H1 (cell line): ENCODE measurements around the gene WDR64. TPM values are rescaled to one million over a fixed set of nuclear protein-coding genes. Genes with fewer than 3 reads are reported as not detected.

Source experiments
- CTCF ChIA-PET: fragments of 300-600 bp; sonication (Branson Sonifier 250); formaldehyde crosslinking; loops from one replicate; lab custom pipeline; 2021; ENCODE audit not compliant: partially characterized antibody; lab: Charles Lee
- POLR2A ChIA-PET: fragments of 300-600 bp; sonication (Branson Sonifier 250); formaldehyde crosslinking; loops from one replicate; lab custom pipeline; 2021; ENCODE audit warnings: inconsistent platforms; ENCODE audit not compliant: partially characterized antibody; lab: Charles Lee
- DNase-seq, 2 experiments: peaks; one replicate each; pipeline versions ENCODE4 v3.0.0 to v3.0.0-alpha.2; 2010 to 2022; ENCODE audit warnings: low spot score in 2 of 2, low read depth in 1 of 2, mixed read lengths in 1 of 2
- FAIRE-seq: peaks from 2 replicates; lab custom pipeline; 2011; peaks lifted over from hg19 to GRCh38; lab: Jason Lieb, UNC
- H2AFZ ChIP-seq: 2 replicates; pipeline ENCODE4 v1.8.1; 2012; ENCODE audit warnings: low read length, inconsistent platforms
- H2AK5ac ChIP-seq: 2 replicates; pipeline ENCODE4 v1.6.1; 2013; ENCODE audit warnings: low read depth, low read length
- H2BK120ac ChIP-seq: replicated peaks from 2 replicates; pipeline ENCODE3; 2013; ENCODE audit warnings: low read depth, low read length, inconsistent platforms
- H2BK12ac ChIP-seq: 2 replicates; pipeline ENCODE4 v1.6.1; 2013; ENCODE audit warnings: low read depth, low read length
- H2BK15ac ChIP-seq: 2 replicates; pipeline ENCODE4 v1.6.1; 2013; ENCODE audit warnings: low read length
- H2BK20ac ChIP-seq: 2 replicates; pipeline ENCODE4 v1.6.1; 2013; ENCODE audit warnings: low read length
- H2BK5ac ChIP-seq: 2 replicates; pipeline ENCODE4 v1.6.1; 2013; ENCODE audit warnings: low read depth, low read length
- H3K14ac ChIP-seq: 2 replicates; pipeline ENCODE4 v1.6.1; 2013; ENCODE audit warnings: inconsistent platforms; ENCODE audit not compliant: insufficient read length
- H3K18ac ChIP-seq: 2 replicates; pipeline ENCODE4 v1.6.1; 2013; ENCODE audit warnings: low read length; ENCODE audit errors: extremely low read depth
- H3K23ac ChIP-seq: 2 replicates; pipeline ENCODE4 v1.6.1; 2013; ENCODE audit warnings: inconsistent platforms; ENCODE audit not compliant: insufficient read length
- H3K23me2 ChIP-seq: 2 replicates; pipeline ENCODE4 v1.6.1; 2013; ENCODE audit warnings: low read depth, low read length
- H3K27ac ChIP-seq: 2 replicates; pipeline ENCODE4 v1.6.1; 2011; ENCODE audit warnings: low read depth, low read length, inconsistent platforms
- H3K27me3 ChIP-seq, 4 experiments: replicated peaks in 1 of 4; 1 replicate in 1 of 4; 2 replicates in 3 of 4; pipeline versions ENCODE4 v1.6.1 to v1.8.1; 2011 to 2013; ENCODE audit warnings: low read length in 3 of 4, mild to moderate bottlenecking in 3 of 4, inconsistent platforms in 2 of 4, mixed read lengths in 2 of 4, moderate library complexity in 1 of 4; ENCODE audit not compliant: control insufficient read depth in 3 of 4, insufficient read depth in 3 of 4; ENCODE audit errors: extremely low read depth in 1 of 4
- H3K36me3 ChIP-seq, 4 experiments: 2 replicates each; pipeline versions ENCODE4 v1.6.1 to v1.8.1; 2011 to 2013; ENCODE audit warnings: mild to moderate bottlenecking in 4 of 4, low read length in 3 of 4, moderate library complexity in 2 of 4, control low read depth in 1 of 4, inconsistent platforms in 1 of 4; ENCODE audit not compliant: insufficient read depth in 4 of 4, control insufficient read depth in 2 of 4
- H3K4ac ChIP-seq: replicated peaks from 2 replicates; pipeline ENCODE3; 2013; ENCODE audit warnings: low read length, low read depth, mixed read lengths, inconsistent platforms; ENCODE audit not compliant: insufficient read length
- H3K4me1 ChIP-seq, 4 experiments: replicated peaks in 1 of 4; 1 replicate in 1 of 4; 2 replicates in 3 of 4; pipeline versions ENCODE4 v1.6.1 to v1.8.1; 2011 to 2013; ENCODE audit warnings: low read length in 3 of 4, inconsistent platforms in 2 of 4, mixed read lengths in 1 of 4; ENCODE audit not compliant: insufficient read depth in 4 of 4, control insufficient read depth in 3 of 4
- H3K4me2 ChIP-seq, 2 experiments: 2 replicates each; pipeline versions ENCODE4 v1.6.1 to v1.8.1; 2011 to 2013; ENCODE audit warnings: low read depth in 2 of 2, low read length in 2 of 2, control low read depth in 1 of 2, inconsistent platforms in 1 of 2, mild to moderate bottlenecking in 1 of 2; ENCODE audit not compliant: insufficient read depth in 1 of 2
- H3K4me3 ChIP-seq, 4 experiments: fragments of 200-600, 300-600 bp in 1 of 4; sonication (generic), shearing (Covaris generic), sonication (Bioruptor Twin) in 1 of 4; 2 replicates each; pipeline versions ENCODE4 v1.5.1 to v1.8.1; 2011 to 2016; ENCODE audit warnings: low read length in 4 of 4, low read depth in 3 of 4, control low read depth in 2 of 4, inconsistent platforms in 2 of 4, mild to moderate bottlenecking in 2 of 4, mixed read lengths in 1 of 4, moderate library complexity in 1 of 4; ENCODE audit not compliant: insufficient read depth in 2 of 4; ENCODE audit errors: extremely low read depth in 1 of 4
- H3K56ac ChIP-seq: replicated peaks from 2 replicates; pipeline ENCODE3; 2013; ENCODE audit warnings: low read depth, mild to moderate bottlenecking, mixed read lengths, low read length, inconsistent platforms; ENCODE audit not compliant: insufficient read length
- H3K79me1 ChIP-seq: 2 replicates; pipeline ENCODE4 v1.6.1; 2013; ENCODE audit warnings: low read depth, low read length, control low read depth
- H3K79me2 ChIP-seq, 2 experiments: 2 replicates each; pipeline versions ENCODE4 v1.6.1 to v1.8.1; 2012 to 2013; ENCODE audit warnings: low read length in 2 of 2, mild to moderate bottlenecking in 2 of 2, inconsistent platforms in 1 of 2; ENCODE audit not compliant: insufficient read depth in 2 of 2, control insufficient read depth in 1 of 2
- H3K9ac ChIP-seq, 4 experiments: replicated peaks in 1 of 4; 1 replicate in 1 of 4; 2 replicates in 3 of 4; pipeline versions ENCODE4 v1.6.1 to v1.8.1; 2011 to 2013; ENCODE audit warnings: low read depth in 3 of 4, low read length in 3 of 4, control low read depth in 2 of 4, mild to moderate bottlenecking in 2 of 4, moderate library complexity in 2 of 4, inconsistent platforms in 1 of 4; ENCODE audit errors: extremely low read depth in 1 of 4
- H3K9me3 ChIP-seq, 2 experiments: 2 replicates each; pipeline versions ENCODE4 v1.6.1 to v1.8.1; 2012 to 2013; ENCODE audit warnings: mild to moderate bottlenecking in 2 of 2, moderate library complexity in 2 of 2, control low read depth in 1 of 2, inconsistent platforms in 1 of 2, low read depth in 1 of 2, low read length in 1 of 2, mixed read lengths in 1 of 2; ENCODE audit not compliant: insufficient read depth in 2 of 2
- H4K20me1 ChIP-seq, 2 experiments: replicated peaks in 1 of 2; 2 replicates each; pipeline versions ENCODE3 to v1.8.1; 2011 to 2013; ENCODE audit warnings: inconsistent platforms in 2 of 2, low read length in 2 of 2, mild to moderate bottlenecking in 1 of 2; ENCODE audit not compliant: insufficient read depth in 2 of 2, control insufficient read depth in 1 of 2
- H4K5ac ChIP-seq: 2 replicates; pipeline ENCODE4 v1.6.1; 2013; ENCODE audit warnings: low read length, low read depth, mixed read lengths, inconsistent platforms; ENCODE audit not compliant: insufficient read length
- H4K8ac ChIP-seq: 2 replicates; pipeline ENCODE4 v1.8.0; 2013; ENCODE audit warnings: mild to moderate bottlenecking, moderate library complexity, low read length, inconsistent platforms; ENCODE audit not compliant: insufficient read depth; ENCODE audit errors: extremely low read depth
- H4K91ac ChIP-seq: replicated peaks from 2 replicates; pipeline ENCODE3; 2013; ENCODE audit warnings: low read length, mixed read lengths, inconsistent platforms; ENCODE audit not compliant: insufficient read length
- BRCA1 ChIP-seq: IDR thresholded peaks from 2 replicates; pipeline ENCODE4 v1.6.1; 2012; ENCODE audit warnings: low read depth, low read length, improper control_type of control experiment
- CEBPB ChIP-seq: IDR thresholded peaks from 2 replicates; pipeline ENCODE4 v1.6.1; 2012; ENCODE audit warnings: low read depth, low read length
- FOSL1 ChIP-seq: IDR thresholded peaks from 2 replicates; pipeline ENCODE4 v1.6.1; 2011; ENCODE audit warnings: mild to moderate bottlenecking, low read depth, low read length, moderate library complexity; ENCODE audit not compliant: insufficient read depth
- GTF2F1 ChIP-seq: IDR thresholded peaks from 2 replicates; pipeline ENCODE4 v1.6.1; 2012; ENCODE audit warnings: low read depth, low read length, improper control_type of control experiment, borderline replicate concordance
- HDAC2 ChIP-seq, 2 experiments: fragments of 300-600 bp in 1 of 2; sonication (generic) in 1 of 2; IDR thresholded peaks; 2 replicates each; pipeline ENCODE4 v1.6.1; 2011 to 2012; ENCODE audit warnings: low read depth in 2 of 2, low read length in 2 of 2, mild to moderate bottlenecking in 2 of 2, moderate library complexity in 2 of 2, borderline replicate concordance in 1 of 2, inconsistent platforms in 1 of 2
- HDAC6 ChIP-seq: IDR thresholded peaks from one replicate; pipeline ENCODE4 v1.7.1; 2012; ENCODE audit warnings: low read depth, mild to moderate bottlenecking, inconsistent platforms, low read length, moderate library complexity
- JUN ChIP-seq: IDR thresholded peaks from 2 replicates; pipeline ENCODE4 v1.6.1; 2011; ENCODE audit warnings: low read depth, mild to moderate bottlenecking, improper control_type of control experiment, low read length
- RAD21 ChIP-seq, 2 experiments: IDR thresholded peaks in 1 of 2; conservative IDR thresholded peaks in 1 of 2; 2 replicates each; pipeline ENCODE4 v1.6.1; 2011; ENCODE audit warnings: low read depth in 2 of 2, low read length in 2 of 2, improper control_type of control experiment in 1 of 2, inconsistent platforms in 1 of 2, mild to moderate bottlenecking in 1 of 2, moderate library complexity in 1 of 2
- RBBP5 ChIP-seq: IDR thresholded peaks from 2 replicates; pipeline ENCODE4 v1.7.1; 2012; ENCODE audit warnings: low read depth, mild to moderate bottlenecking, inconsistent platforms, low read length, moderate library complexity, borderline replicate concordance
- SIRT6 ChIP-seq: IDR thresholded peaks from one replicate; pipeline ENCODE4 v1.7.1; 2012; ENCODE audit warnings: low read length, inconsistent platforms
- SP1 ChIP-seq: IDR thresholded peaks from 2 replicates; pipeline ENCODE4 v1.6.1; 2011; ENCODE audit warnings: low read depth, low read length
- SP2 ChIP-seq: IDR thresholded peaks from 2 replicates; pipeline ENCODE4 v1.6.1; 2012; ENCODE audit warnings: mild to moderate bottlenecking, low read length, inconsistent platforms
- TBP ChIP-seq: IDR thresholded peaks from 2 replicates; pipeline ENCODE4 v1.6.1; 2011; ENCODE audit warnings: low read depth, low read length, improper control_type of control experiment
- ZNF274 ChIP-seq: IDR thresholded peaks from 2 replicates; pipeline ENCODE4 v1.7.0; 2012; ENCODE audit warnings: low read length, borderline replicate concordance; ENCODE audit errors: extremely low read depth
- WGBS, 2 experiments: shearing (Covaris generic) in 1 of 2; methylation state at CpG; one replicate each; pipeline versions ENCODE4 v1.1.6 to v1.1.7; 2013 to 2015; ENCODE audit warnings: low lambda C conversion rate in 2 of 2, mixed read lengths in 2 of 2, inconsistent platforms in 1 of 2, low coverage in 1 of 2, missing lambda C conversion rate in 1 of 2; ENCODE audit not compliant: insufficient replicate concordance in 2 of 2, insufficient coverage in 1 of 2, insufficient read length in 1 of 2; ENCODE audit errors: extremely low coverage in 1 of 2, missing lambda C conversion rate in 1 of 2; 5-methylcytosine and 5-hydroxymethylcytosine counted together
- polyA plus RNA-seq, 7 experiments: library from polyadenylated mRNA; depleted of rRNA in 3 of 7; stranded (reverse) in 5 of 7; unstranded in 2 of 7; fragments of >200 nt in 5 of 7; fragments of 200-250 nt in 2 of 7; gene quantifications; 1 replicate in 5 of 7; 2 replicates in 1 of 7; 4 replicates in 1 of 7; pipeline versions ENCODE4 v1.2.1 to v1.2.3, GENCODE V29; 2011 to 2013; ENCODE audit warnings: missing spikeins in 2 of 7, mixed read lengths in 2 of 7
- total RNA-seq: library from RNA; stranded (reverse); fragmentation: NEBNext Ultra II Directional; extraction: Animal tissue kit (Norgen Biotek cat#: 25700); gene quantifications from 2 replicates; pipeline ENCODE4 v1.2.1, GENCODE V29; 2021
- TF ChIP-seq, protein P1 (sequence below): IDR thresholded peaks from 2 replicates; pipeline ENCODE4 v1.6.1; 2012; ENCODE audit warnings: inconsistent platforms

WDR64 gene
- total and polyA plus RNA-seq, 2 of the 8 experiments (the other 6 are each of a cell fraction or from before 2014, with no cell fraction given) = 0.02 TPM; not detected in 1

GRCh38 chr1:241838897-241839296 is 186.8 kb downstream of the WDR64 start:
- Histone ChIP-seq H2BK12ac (no peak overlapping the region), H3K4ac (no peak overlapping the region), H2AFZ (peak overlapping the region; percentile 49; the same call in 1 of the 2 replicates), H3K56ac (no peak overlapping the region), H3K27ac (no peak overlapping the region), H4K8ac (no peak overlapping the region), H2BK15ac (no peak overlapping the region), H2BK5ac (no peak overlapping the region), H3K9me3 (no peaks in the 10 kb centered on the region), H3K4me3 (no peak overlapping the region), H3K4me1 (no peaks in the 10 kb centered on the region), H2BK20ac (no peak overlapping the region), H3K23ac (no peak overlapping the region), H3K23me2 (no peaks in the 10 kb centered on the region), H2AK5ac (no peak overlapping the region), H4K5ac (no peak overlapping the region), H2BK120ac (no peak overlapping the region), H4K91ac (no peak overlapping the region), H3K18ac (no peak overlapping the region), H3K79me1 (no peaks in the 10 kb centered on the region), H3K4me2 (no peak overlapping the region), H3K27me3 (no peaks in the 10 kb centered on the region), H3K14ac (no peak overlapping the region), H3K36me3 (no peaks in the 10 kb centered on the region), H3K9ac (no peak overlapping the region), H4K20me1 (no peaks in the 10 kb centered on the region), H3K79me2 (no peaks in the 10 kb centered on the region)
- ChIA-PET CTCF (interaction anchor here (0.9 to 4.2 kb wide), 7 partner anchors 9 to 299 kb away, joined by 3 to 22 read pairs (median 3); no protein-coding TSS in a partner anchor), POLR2A (interaction anchor here (0.9 to 1.9 kb wide), 2 partner anchors 9 to 230 kb away, joined by 3 to 8 read pairs; partner anchors contain the start of gene EXO1)
- 93% methylated on average over 5 of the region's 5 CpGs; no CpG with 5 or more reads in 1 of the 2 experiments for WGBS, 2 experiments
- DNase-seq (no peak), FAIRE-seq (no peak)
- TF ChIP-seq JUN = no peak
- TF ChIP-seq GTF2F1 = no peak
- TF ChIP-seq SP1 = no peak
- TF ChIP-seq SP2 = no peak
- no peak for TF ChIP-seq BRCA1
- no peak for TF ChIP-seq FOSL1
- no peak for TF ChIP-seq SIRT6
- TF ChIP-seq HDAC2 (IDR thresholded peaks at IDR 0.05; ENCODE audit: borderline replicate concordance in 1 of 2, low read depth in 2 of 2, low read length in 2 of 2) = no peak
- TF ChIP-seq CEBPB = no peak
- TF ChIP-seq, protein P1, sequence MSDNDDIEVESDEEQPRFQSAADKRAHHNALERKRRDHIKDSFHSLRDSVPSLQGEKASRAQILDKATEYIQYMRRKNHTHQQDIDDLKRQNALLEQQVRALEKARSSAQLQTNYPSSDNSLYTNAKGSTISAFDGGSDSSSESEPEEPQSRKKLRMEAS = no peak
- no peak for TF ChIP-seq RBBP5
- TF ChIP-seq RAD21 (IDR thresholded peaks at IDR 0.05 in 1 of 2, conservative IDR thresholded peaks at IDR 0.05 in 1 of 2; ENCODE audit: low read depth in 2 of 2, low read length in 2 of 2) = no peak
- no peak for TF ChIP-seq HDAC6
- TF ChIP-seq TBP = no peak
- TF ChIP-seq ZNF274 = no peak
